Ramos (cell line): ENCODE results near the gene TRABD2A.
"Not testable (repeated sequence)": the region's sequence is repeated elsewhere in the genome, so short reads cannot be mapped to it uniquely, and the experiment has no call there.

Source experiments
- in situ Hi-C: fragments of 300-500 bp; cut with MboI; formaldehyde crosslinking; loops from one replicate; pipeline ENCODE4 v1.14.3; 2022; ENCODE audit warnings: low sequenced_read_pairs; ENCODE audit not compliant: unreplicated experiment

TRABD2A gene

DNA sequence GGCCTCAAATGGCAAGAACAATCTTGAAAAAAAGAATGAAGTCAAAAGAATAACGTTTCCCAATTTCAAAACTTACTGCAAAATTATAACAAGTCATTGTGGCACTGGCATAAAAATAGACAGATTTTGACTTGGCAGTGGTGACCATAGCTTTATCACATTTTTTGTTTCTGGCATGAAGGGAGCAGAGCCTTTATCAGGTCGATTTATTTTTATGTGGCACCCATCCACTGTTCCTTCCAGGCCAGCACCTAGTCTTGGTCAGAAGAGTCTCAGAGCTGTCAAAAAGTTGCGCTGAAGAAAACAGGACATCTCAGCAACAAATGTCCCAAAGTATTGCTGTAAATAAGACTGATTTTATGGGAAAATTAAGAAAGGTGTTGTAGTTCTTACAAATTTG is 92.4 kb downstream of the TRABD2A start:
- in situ Hi-C loops = no loop called here

DNA sequence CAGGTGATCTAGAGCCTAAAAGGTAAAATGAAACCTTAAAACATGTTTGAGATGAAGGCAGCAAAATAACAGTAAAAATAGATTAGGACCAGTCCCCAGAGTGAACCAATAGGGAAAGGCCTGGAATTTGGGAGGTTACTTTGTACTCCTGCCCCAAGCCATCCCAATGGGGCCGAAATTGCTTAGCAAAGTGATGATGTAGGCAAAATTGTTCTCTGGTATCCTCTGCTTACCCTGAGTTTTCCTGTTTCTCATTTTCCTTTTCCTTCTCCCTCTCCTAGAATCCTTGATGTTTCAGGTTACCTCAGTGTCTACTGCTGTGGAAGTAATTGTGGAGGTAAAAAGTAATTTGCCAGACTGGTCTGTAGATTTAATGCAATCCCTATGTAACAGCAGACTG is 92.9 kb downstream of the TRABD2A start:
- in situ Hi-C loops = no loop called here

DNA sequence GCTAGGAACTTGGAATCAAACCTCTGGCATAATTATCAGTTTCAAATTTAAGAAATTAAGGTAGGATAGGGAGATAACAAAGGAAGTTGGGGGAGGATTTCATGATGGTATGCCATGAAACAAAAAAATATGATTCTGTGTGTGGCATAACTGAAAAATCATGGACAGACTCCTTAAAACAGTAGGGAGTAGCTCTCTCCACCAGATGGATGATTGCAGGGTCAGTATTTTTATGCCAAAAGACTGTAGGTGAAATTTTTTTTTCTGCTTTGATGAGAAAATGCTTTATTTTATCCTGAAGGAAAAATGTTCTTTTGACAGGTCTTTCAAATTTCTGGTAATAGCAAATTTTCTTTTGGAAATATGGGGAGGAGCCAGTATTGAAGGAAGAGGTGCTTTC is 94.3 kb downstream of the TRABD2A start:
- in situ Hi-C loops = no loop called here

DNA sequence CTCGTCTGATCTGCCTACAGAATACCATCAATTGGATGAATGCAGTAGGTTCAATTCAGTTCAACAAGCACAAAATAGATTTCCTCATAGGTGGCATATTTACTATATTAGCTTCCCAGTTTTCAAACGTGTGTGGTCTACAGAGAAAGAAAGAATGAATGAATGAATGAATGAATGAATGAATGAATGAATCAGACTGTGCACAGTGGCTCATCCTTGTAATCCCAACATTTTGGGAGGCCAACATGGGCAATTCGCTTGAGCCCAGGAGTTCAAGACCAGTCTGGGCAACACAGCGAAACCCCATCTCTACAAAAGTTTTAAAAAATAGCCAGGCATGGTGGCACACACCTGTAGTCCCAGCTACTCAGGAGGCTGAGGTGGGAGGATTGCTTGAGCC is 94.9 kb downstream of the TRABD2A start:
- in situ Hi-C loops = no loop called here

DNA sequence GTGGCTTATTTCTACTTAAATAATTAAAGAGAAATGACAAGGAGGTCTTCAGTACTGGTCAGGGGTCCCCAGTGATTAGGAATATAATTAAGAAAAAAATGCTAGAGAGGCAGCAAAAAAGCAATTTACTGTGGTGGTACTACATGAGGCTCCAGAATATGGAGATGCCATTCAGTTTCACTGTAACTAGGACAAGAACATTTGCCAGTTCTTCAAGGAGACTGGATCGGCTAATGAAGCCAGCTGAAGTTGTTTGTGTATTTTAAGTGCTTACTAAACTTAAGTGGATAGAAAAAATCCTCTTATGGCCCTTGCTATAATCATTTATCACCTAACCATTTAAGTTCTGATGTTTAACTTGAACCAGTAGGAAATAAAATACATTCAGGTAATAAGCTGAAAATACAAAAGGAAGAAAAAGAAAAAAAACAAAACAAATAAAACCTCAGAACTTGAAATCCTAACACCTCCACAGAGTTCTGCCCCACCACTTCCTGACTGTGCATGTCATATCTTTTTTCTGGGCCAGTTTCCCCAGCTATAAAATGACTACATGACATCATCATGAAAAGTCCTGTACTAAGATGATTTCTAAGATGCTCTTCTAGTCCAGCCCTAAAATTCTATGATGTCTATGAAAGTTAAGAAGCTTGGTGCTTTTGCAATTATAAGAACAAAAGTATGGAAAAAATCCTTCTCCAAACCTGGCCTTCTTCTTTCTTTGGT is 98.0 kb downstream of the TRABD2A start:
- in situ Hi-C loops = no loop called here

DNA sequence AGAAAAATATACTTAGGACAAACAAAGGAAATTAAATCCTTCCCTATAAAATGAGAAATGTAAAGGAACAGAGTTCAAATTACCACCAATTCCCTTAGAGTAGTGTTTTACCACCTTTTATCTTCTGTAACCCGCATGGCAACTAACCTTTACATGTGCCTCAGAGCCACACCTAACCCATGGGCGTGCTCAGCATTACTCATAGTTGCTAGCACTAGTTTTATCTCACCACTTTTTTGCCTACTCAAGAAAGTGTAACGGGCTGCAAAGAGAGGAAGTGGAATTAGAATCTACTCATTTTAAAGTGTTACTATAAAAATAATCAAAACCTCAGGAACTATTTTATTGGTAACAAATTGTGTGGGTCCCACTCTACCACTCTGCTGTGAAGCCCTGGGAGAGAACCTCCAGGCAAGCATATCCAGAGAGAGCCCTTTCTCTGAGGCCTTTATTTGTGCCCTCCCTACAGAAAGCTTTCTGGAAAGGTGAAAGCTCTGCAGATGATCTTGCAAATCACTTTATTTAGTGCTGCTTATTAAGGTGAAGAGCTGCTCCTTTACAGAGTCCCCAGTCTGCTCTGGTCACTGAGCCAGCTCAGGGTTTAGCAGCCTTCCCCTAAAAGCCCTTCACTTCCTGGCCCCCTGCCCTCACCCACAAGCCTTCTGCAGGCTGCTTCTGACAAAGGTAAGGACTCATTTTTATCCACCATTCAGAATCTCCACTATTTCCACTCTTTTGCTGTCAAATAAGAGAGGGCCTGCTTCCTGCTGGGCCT is 98.8 kb downstream of the TRABD2A start:
- in situ Hi-C loops = no loop called here

DNA sequence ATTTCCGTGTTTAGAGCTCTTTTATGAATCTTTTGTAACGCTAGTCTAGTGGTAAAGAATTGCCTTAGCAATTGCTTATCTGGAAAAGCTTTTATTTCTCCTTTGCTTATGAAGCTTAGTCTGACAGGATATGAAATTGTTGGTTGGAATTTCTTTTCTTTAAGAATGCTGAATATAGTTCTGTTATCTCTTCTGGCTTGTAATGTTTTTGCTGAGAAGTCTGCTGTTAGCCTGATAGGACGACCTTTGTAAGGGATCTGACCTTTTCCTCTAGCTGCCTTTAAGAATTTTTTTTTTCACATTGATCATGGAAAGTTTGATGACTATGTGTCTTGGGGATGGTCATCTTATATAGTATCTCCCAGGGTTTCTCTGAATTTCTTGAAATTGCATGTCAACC is 101.1 kb downstream of the TRABD2A start:
- in situ Hi-C loops = no loop called here

DNA sequence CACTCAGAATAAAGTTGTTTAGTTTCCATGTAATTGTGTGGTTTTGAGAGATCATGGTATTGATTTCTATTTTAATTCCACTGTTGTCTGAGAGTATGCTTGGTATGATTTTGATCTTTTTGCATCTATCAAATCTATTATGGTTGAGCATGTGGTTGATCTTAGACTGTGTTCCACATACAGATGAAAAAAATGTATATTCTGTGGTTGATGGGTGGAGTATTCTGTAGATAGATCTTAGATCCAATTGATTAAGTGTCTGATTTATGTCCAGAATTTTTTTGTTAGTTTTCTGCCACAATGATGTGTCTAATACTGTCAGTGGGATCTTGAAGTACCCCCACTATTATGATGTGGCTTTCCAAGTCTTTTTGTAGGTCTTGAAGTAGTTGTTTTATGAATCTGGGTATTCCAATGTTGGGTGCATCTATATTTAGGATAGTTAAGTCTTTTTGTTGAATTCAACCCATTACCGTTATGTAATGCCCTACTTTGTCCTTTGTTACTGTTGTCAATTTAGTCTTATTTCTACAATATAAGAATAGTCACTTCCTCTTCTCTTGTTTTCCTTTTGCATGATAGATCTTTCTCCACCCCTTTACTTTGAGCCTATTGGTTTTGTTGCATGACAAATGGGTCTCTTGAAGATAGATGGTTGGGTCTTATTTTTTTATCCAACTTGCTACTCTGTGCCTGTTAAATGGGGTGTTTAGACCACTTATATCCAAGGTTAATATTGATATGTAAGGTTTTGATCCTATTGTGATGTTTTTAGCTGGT is 101.8 kb downstream of the TRABD2A start:
- in situ Hi-C loops = no loop called here

DNA sequence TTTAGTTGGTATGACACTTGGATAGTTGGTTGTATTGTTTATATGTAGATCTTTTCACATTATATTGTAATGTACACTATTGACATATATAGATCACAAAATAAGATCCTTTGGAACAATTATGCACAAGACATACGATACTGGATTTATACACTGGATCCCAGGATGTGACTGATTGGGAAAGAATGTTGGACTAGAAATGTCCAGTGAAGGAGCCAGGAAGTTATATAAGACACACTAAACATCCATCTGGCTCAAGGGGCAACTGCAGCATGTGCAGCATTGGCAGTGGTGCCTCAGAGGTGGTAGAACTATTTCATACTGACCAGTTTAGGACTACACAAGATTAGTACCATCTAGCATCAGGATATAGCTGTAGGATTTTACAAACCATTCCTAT is 104.9 kb downstream of the TRABD2A start:
- in situ Hi-C loops = no loop called here

DNA sequence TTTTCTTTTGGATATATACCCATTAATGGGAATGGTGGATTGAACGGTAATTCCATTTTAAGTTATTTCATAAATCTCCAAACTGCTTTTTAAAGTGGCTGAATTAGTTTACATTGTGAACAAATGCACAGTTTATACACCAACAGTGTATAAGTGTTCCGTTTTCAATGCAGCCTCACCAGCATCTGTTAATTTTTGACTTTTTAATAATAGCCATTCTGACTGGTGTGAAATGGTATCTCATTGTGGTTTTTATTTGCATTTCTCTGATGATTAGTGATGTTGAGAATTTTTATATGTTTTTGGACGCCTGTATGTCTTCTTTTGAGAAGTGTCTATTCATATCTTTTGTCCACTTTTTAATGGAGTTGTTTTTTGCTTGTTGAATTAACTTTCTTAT is 107.3 kb downstream of the TRABD2A start:
- in situ Hi-C loops = not testable (repeated sequence)
